Panc1 (cell line): ENCODE data around the gene PRXL2A.

Experiments used
- CTCF ChIP-seq: fragments of 450-650 bp; IDR thresholded peaks from 2 replicates; pipeline ENCODE4 v1.5.1; 2017; ENCODE audit warnings: mild to moderate bottlenecking
- POLR2AphosphoS5 ChIP-seq: IDR thresholded peaks from 2 replicates; pipeline ENCODE4 v1.6.1; 2012; ENCODE audit warnings: mild to moderate bottlenecking, low read depth, low read length, moderate library complexity
- REST ChIP-seq, 2 experiments: IDR thresholded peaks; 2 replicates each; pipeline ENCODE4 v1.6.1; 2011 to 2012; ENCODE audit warnings: low read depth in 2 of 2, control low read depth in 1 of 2, low read length in 1 of 2, mild to moderate bottlenecking in 1 of 2, moderate library complexity in 1 of 2; ENCODE audit not compliant: insufficient read depth in 1 of 2
- SIN3A ChIP-seq: IDR thresholded peaks from 2 replicates; pipeline ENCODE4 v1.6.1; 2012; ENCODE audit warnings: low read depth, mild to moderate bottlenecking, low read length, moderate library complexity, borderline replicate concordance; ENCODE audit not compliant: insufficient read depth
- TCF7L2 ChIP-seq: IDR thresholded peaks from 2 replicates; pipeline ENCODE4 v1.6.1; 2011; ENCODE audit warnings: mild to moderate bottlenecking, low read depth, low read length, inconsistent platforms

- TF ChIP-seq CTCF (no peak), SIN3A (no peak), POLR2AphosphoS5 (no peak), REST (IDR thresholded peaks at IDR 0.05; ENCODE audit: insufficient read depth in 1 of 2, low read depth in 2 of 2, low read length in 1 of 2) (no peak), TCF7L2 (no peak)
Observed at GRCh38 chr10:80472234-80473095, 64.1 kb downstream of the PRXL2A start.
